HEK293 (cell line): ENCODE results near the gene PNKD.

Experiments used
- CTCF ChIA-PET: fragments of 350-600 bp; formaldehyde crosslinking; extraction: SDS; loops from one replicate; lab custom pipeline; 2021; ENCODE audit warnings: antibody characterized with exemption; lab: Yijun Ruan, JAX
- POLR2A ChIA-PET: fragments of 300-600 bp; formaldehyde crosslinking; extraction: SDS; loops from one replicate; lab custom pipeline; 2020; ENCODE audit warnings: antibody characterized with exemption, inconsistent platforms; lab: Yijun Ruan, JAX
- H3K27ac ChIP-seq: fragments of 200-500 bp; sonication (Bioruptor generic); 2 replicates; pipeline ENCODE4 v1.5.1; 2014; ENCODE audit warnings: low read depth, low read length, control low read depth, inconsistent platforms; ENCODE audit errors: extremely low read depth
- H3K36me3 ChIP-seq, 2 experiments: fragments of 200-500 bp in 1 of 2; sonication (Bioruptor generic) in 1 of 2; 1 replicate in 1 of 2; 2 replicates in 1 of 2; pipeline ENCODE4 v1.5.1; 2014 to 2017; ENCODE audit warnings: inconsistent platforms in 2 of 2, low read length in 2 of 2; ENCODE audit not compliant: control insufficient read depth in 2 of 2, insufficient read depth in 1 of 2
- H3K4me1 ChIP-seq: fragments of 200-500 bp; sonication (Bioruptor generic); 2 replicates; pipeline ENCODE4 v1.5.1; 2014; ENCODE audit warnings: mild to moderate bottlenecking, low read length, inconsistent platforms; ENCODE audit not compliant: control insufficient read depth, insufficient read depth
- H3K4me3 ChIP-seq: 2 replicates; pipeline ENCODE4 v1.5.1; 2011; ENCODE audit warnings: low read depth, mild to moderate bottlenecking, control low read depth, low read length, moderate library complexity
- H3K9me3 ChIP-seq: fragments of 200-500 bp; sonication (Bioruptor generic); 2 replicates; pipeline ENCODE4 v1.5.1; 2014; ENCODE audit warnings: low read depth, low read length, inconsistent platforms; ENCODE audit not compliant: control insufficient read depth, insufficient read depth
- BCL11A ChIP-seq: fragments of 450-650 bp; formaldehyde crosslinking; IDR thresholded peaks from 2 replicates; pipeline ENCODE4 v1.5.1; 2016; ENCODE audit warnings: low read depth, missing biosample characterization, missing genetic modification characterization
- GLIS1 ChIP-seq: fragments of 450-650 bp; formaldehyde crosslinking; IDR thresholded peaks from 2 replicates; pipeline ENCODE4 v1.5.1; 2016; ENCODE audit warnings: missing biosample characterization, missing genetic modification characterization
- KLF1 ChIP-seq: fragments of 450-650 bp; formaldehyde crosslinking; IDR thresholded peaks from 2 replicates; pipeline ENCODE4 v1.5.1; 2016; ENCODE audit warnings: missing biosample characterization, missing genetic modification characterization
- PBX3 ChIP-seq: sonication (generic); formaldehyde crosslinking; IDR thresholded peaks from 2 replicates; pipeline ENCODE4 v1.8.1; 2022; ENCODE audit warnings: mild to moderate bottlenecking, moderate library complexity, missing genetic modification reagents
- PRDM10 ChIP-seq: fragments of 450-650 bp; formaldehyde crosslinking; IDR thresholded peaks from 2 replicates; pipeline ENCODE4 v1.5.1; 2016; ENCODE audit warnings: missing biosample characterization, missing genetic modification characterization
- PRDM6 ChIP-seq: fragments of 450-650 bp; formaldehyde crosslinking; IDR thresholded peaks from 2 replicates; pipeline ENCODE4 v1.5.1; 2017; ENCODE audit warnings: missing biosample characterization, missing genetic modification characterization
- TCF7L2 ChIP-seq: IDR thresholded peaks from 2 replicates; pipeline ENCODE4 v1.6.1; 2011; ENCODE audit warnings: low read depth, mild to moderate bottlenecking, inconsistent platforms, low read length, moderate library complexity, borderline replicate concordance
- ZBTB11 ChIP-seq: fragments of 450-650 bp; formaldehyde crosslinking; conservative IDR thresholded peaks from 2 replicates; pipeline ENCODE4 v1.5.1; 2016; ENCODE audit warnings: low read depth, missing biosample characterization, missing genetic modification characterization
- ZBTB44 ChIP-seq: fragments of 450-650 bp; IDR thresholded peaks from 2 replicates; pipeline ENCODE4 v1.5.1; 2018; ENCODE audit warnings: missing biosample characterization, mild to moderate bottlenecking, missing genetic modification characterization
- ZFP37 ChIP-seq: fragments of 450-650 bp; formaldehyde crosslinking; IDR thresholded peaks from 2 replicates; pipeline ENCODE4 v1.5.1; 2016; ENCODE audit warnings: missing biosample characterization, missing genetic modification characterization
- ZNF449 ChIP-seq: fragments of 450-650 bp; formaldehyde crosslinking; IDR thresholded peaks from 2 replicates; pipeline ENCODE4 v1.5.1; 2017; ENCODE audit warnings: missing biosample characterization, mild to moderate bottlenecking, missing genetic modification characterization, moderate library complexity
- ZNF561 ChIP-seq: fragments of 450-650 bp; IDR thresholded peaks from 2 replicates; pipeline ENCODE4 v1.5.1; 2018; ENCODE audit warnings: missing biosample characterization, missing genetic modification characterization, borderline replicate concordance
- ZNF704 ChIP-seq: fragments of 450-650 bp; formaldehyde crosslinking; IDR thresholded peaks from 2 replicates; pipeline ENCODE4 v1.5.1; 2016; ENCODE audit warnings: missing biosample characterization, missing genetic modification characterization
- ZNF76 ChIP-seq: fragments of 450-650 bp; formaldehyde crosslinking; IDR thresholded peaks from 2 replicates; pipeline ENCODE4; 2016; ENCODE audit warnings: low read depth, missing biosample characterization, missing genetic modification characterization, borderline replicate concordance
- ZNF837 ChIP-seq: fragments of 450-650 bp; formaldehyde crosslinking; IDR thresholded peaks from 2 replicates; pipeline ENCODE4 v1.5.1; 2016; ENCODE audit warnings: missing biosample characterization, missing genetic modification characterization

PNKD gene

GRCh38 chr2:218371983-218372350 lies 101.6 kb downstream of the PNKD start:
- POLR2A ChIA-PET, result no interaction called here
- Histone ChIP-seq H3K27ac (no peak overlapping the region), H3K4me1 (no peaks in the 10 kb centered on the region), H3K9me3 (no peaks in the 10 kb centered on the region), H3K36me3 (no peaks in the 10 kb centered on the region), H3K4me3 (no peak overlapping the region)
- TF ChIP-seq ZNF561 (tag by site-specific recombination), result no peak
- TF ChIP-seq ZNF76 (tag by site-specific recombination), result no peak
- no peak for TF ChIP-seq TCF7L2
- no peak for TF ChIP-seq KLF1 (tag by site-specific recombination)
- TF ChIP-seq BCL11A (tag by site-specific recombination), result no peak
- TF ChIP-seq ZNF704 (tag by site-specific recombination), result no peak
- no peak for TF ChIP-seq ZNF449 (tag by site-specific recombination)
- no peak for TF ChIP-seq ZNF837 (tag by site-specific recombination)
- no peak for TF ChIP-seq ZFP37 (tag by site-specific recombination)
- CTCF ChIA-PET, result no interaction called here

GRCh38 chr2:218374795-218375194 lies 104.5 kb downstream of the PNKD start:
- Histone ChIP-seq H3K27ac (no peak overlapping the region), H3K36me3 (no peaks in the 10 kb centered on the region; a peak in 1 of 3 replicates), H3K4me1 (no peaks in the 10 kb centered on the region), H3K9me3 (no peaks in the 10 kb centered on the region), H3K4me3 (no peak overlapping the region)
- POLR2A ChIA-PET, result no interaction called here
- TF ChIP-seq ZBTB11 (tag by site-specific recombination) (no peak), GLIS1 (tag by site-specific recombination) (peak; percentile 72), PBX3 (CRISPR knock-in tag) (no peak)
- CTCF ChIA-PET, result interaction anchor here (0.7 to 1.1 kb wide), 2 partner anchors 99 to 620 kb away, joined by 3 read pairs; no protein-coding TSS in a partner anchor

- POLR2A ChIA-PET, result interaction anchor here (0.9 kb wide), 1 partner anchor 53 kb away, joined by 3 read pairs; no protein-coding TSS in a partner anchor
These were observed 104.9 kb downstream of the PNKD start for GRCh38 chr2:218375212-218375611.

More at GRCh38 chr2:218375212-218375611, 104.9 kb downstream of the PNKD start:
- no peaks in the 10 kb centered on the region for H3K9me3 ChIP-seq
- no peaks in the 10 kb centered on the region; a peak in 1 of 3 replicates for H3K36me3 ChIP-seq
- H3K27ac ChIP-seq, result no peak overlapping the region
- no peak overlapping the region for H3K4me3 ChIP-seq
- no peaks in the 10 kb centered on the region for H3K4me1 ChIP-seq
- CTCF ChIA-PET, result interaction anchor here (0.9 kb wide), 1 partner anchor 19 kb away, joined by 3 read pairs; no protein-coding TSS in a partner anchor
- TF ChIP-seq PRDM10 (tag by site-specific recombination) (no peak), ZBTB44 (tag by site-specific recombination) (peak; percentile 50; the same call in 1 of the 2 replicates), PRDM6 (peak; percentile 89)
